ENCODE results near the gene OCA2.

Gene OCA2

GRCh38 chr15:27746401-27746955 lies 352.6 kb downstream of the OCA2 start:
- Histone ChIP-seq H3K27me3 (ENCODE audit: insufficient read depth, poor library complexity, severe bottlenecking) (no peaks in the 10 kb centered on the region), H3K4me3 (replicated peaks; ENCODE audit: insufficient read depth, low read length) (no peak overlapping the region), H3K27ac (replicated peaks) (no peak overlapping the region)
- DNase-seq (ENCODE audit: low read depth in 1 of 2, low spot score in 1 of 2), result no peak
- TF ChIP-seq POLR2AphosphoS5 (IDR thresholded peaks at IDR 0.05; ENCODE audit: low read depth), result no peak
- TF ChIP-seq REST (IDR thresholded peaks at IDR 0.05; ENCODE audit: insufficient replicate concordance, low read depth), result no peak
- TF ChIP-seq, protein P1, sequence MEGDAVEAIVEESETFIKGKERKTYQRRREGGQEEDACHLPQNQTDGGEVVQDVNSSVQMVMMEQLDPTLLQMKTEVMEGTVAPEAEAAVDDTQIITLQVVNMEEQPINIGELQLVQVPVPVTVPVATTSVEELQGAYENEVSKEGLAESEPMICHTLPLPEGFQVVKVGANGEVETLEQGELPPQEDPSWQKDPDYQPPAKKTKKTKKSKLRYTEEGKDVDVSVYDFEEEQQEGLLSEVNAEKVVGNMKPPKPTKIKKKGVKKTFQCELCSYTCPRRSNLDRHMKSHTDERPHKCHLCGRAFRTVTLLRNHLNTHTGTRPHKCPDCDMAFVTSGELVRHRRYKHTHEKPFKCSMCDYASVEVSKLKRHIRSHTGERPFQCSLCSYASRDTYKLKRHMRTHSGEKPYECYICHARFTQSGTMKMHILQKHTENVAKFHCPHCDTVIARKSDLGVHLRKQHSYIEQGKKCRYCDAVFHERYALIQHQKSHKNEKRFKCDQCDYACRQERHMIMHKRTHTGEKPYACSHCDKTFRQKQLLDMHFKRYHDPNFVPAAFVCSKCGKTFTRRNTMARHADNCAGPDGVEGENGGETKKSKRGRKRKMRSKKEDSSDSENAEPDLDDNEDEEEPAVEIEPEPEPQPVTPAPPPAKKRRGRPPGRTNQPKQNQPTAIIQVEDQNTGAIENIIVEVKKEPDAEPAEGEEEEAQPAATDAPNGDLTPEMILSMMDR (IDR thresholded peaks at IDR 0.05; ENCODE audit: insufficient read depth, low read length), result no peak
- no peak for TF ChIP-seq GABPA (IDR thresholded peaks at IDR 0.05; ENCODE audit: low read depth)

DNA sequence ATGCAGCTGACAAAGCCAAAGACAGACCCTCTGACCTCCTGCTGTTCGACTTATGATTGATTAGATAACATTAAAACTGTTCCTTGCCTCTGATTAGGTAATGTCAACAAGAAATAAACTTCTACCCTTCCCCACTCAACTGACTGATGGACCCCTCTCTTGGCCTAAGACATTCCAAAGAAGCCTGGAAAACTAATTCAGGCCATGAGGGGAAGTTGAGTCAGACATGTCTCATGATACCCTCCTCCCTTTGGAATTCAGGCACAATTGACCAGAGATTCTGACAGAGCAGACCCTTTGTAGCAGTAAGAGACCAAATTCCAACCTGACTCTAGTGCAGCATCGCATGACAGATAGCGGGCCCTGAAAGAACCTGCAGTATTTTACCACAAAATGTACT lies 354.5 kb downstream of the OCA2 start:
- TF ChIP-seq, protein P1 (IDR thresholded peaks at IDR 0.05; ENCODE audit: insufficient read depth, low read length), result no peak
- TF ChIP-seq SPI1 (IDR thresholded peaks at IDR 0.05; ENCODE audit: borderline replicate concordance, low read depth) (no peak), POLR2AphosphoS5 (IDR thresholded peaks at IDR 0.05; ENCODE audit: low read depth) (no peak), GABPA (IDR thresholded peaks at IDR 0.05; ENCODE audit: low read depth) (no peak), REST (IDR thresholded peaks at IDR 0.05; ENCODE audit: insufficient replicate concordance, low read depth) (no peak)
- H3K27me3 ChIP-seq (ENCODE audit: insufficient read depth, poor library complexity, severe bottlenecking), result no peaks in the 10 kb centered on the region
- DNase-seq (ENCODE audit: low read depth in 1 of 2, low spot score in 1 of 2), result no peak
- no peak overlapping the region for H3K4me3 ChIP-seq (replicated peaks; ENCODE audit: insufficient read depth, low read length)
- no peak overlapping the region for H3K27ac ChIP-seq (replicated peaks)

GRCh38 chr15:27743638-27744037 lies 355.5 kb downstream of the OCA2 start:
- no peak overlapping the region for H3K4me3 ChIP-seq (replicated peaks; ENCODE audit: insufficient read depth, low read length)
- TF ChIP-seq SPI1 (IDR thresholded peaks at IDR 0.05; ENCODE audit: borderline replicate concordance, low read depth), result no peak
- TF ChIP-seq, protein P1 (IDR thresholded peaks at IDR 0.05; ENCODE audit: insufficient read depth, low read length), result no peak
- TF ChIP-seq GABPA (IDR thresholded peaks at IDR 0.05; ENCODE audit: low read depth), result no peak
- no peak for TF ChIP-seq REST (IDR thresholded peaks at IDR 0.05; ENCODE audit: insufficient replicate concordance, low read depth)
- TF ChIP-seq POLR2AphosphoS5 (IDR thresholded peaks at IDR 0.05; ENCODE audit: low read depth), result no peak
- no peak for DNase-seq (ENCODE audit: low read depth in 1 of 2, low spot score in 1 of 2)
- no peaks in the 10 kb centered on the region for H3K27me3 ChIP-seq (ENCODE audit: insufficient read depth, poor library complexity, severe bottlenecking)
- no peak overlapping the region for H3K27ac ChIP-seq (replicated peaks)

Data from HL-60 (cell line).